GM12878 (cell line): ENCODE results near the gene CD72. TPM values are rescaled to one million over a fixed set of nuclear protein-coding genes. Genes with fewer than 3 reads are reported as not detected.

Source experiments
- CUX1 ChIP-seq: IDR thresholded peaks from 2 replicates; pipeline ENCODE4 v1.6.1; 2012; ENCODE audit warnings: improper control_type of control experiment, low read depth, low read length; ENCODE audit not compliant: insufficient replicate concordance
- MTA3 ChIP-seq: IDR thresholded peaks from 2 replicates; pipeline ENCODE4 v1.6.1; 2012; ENCODE audit warnings: low read length, inconsistent platforms, borderline replicate concordance
- MXI1 ChIP-seq: fragments of 150-350 bp; IDR thresholded peaks from 2 replicates; pipeline ENCODE4 v1.6.1; 2011; ENCODE audit warnings: low read depth, mild to moderate bottlenecking, inconsistent platforms, low read length, improper control_type of control experiment
- NBN ChIP-seq: fragments of 450-650 bp; IDR thresholded peaks from 2 replicates; pipeline ENCODE4 v1.6.1; 2016
- POLR2AphosphoS2 ChIP-seq: IDR thresholded peaks from 2 replicates; pipeline ENCODE4 v1.6.1; 2011; ENCODE audit warnings: low read depth, mild to moderate bottlenecking, low read length, improper control_type of control experiment, moderate library complexity
- PRDM15 ChIP-seq: fragments of 450-650 bp; formaldehyde crosslinking; IDR thresholded peaks from 2 replicates; pipeline ENCODE4 v1.4.0; 2020; ENCODE audit warnings: mild to moderate bottlenecking, moderate library complexity
- RAD51 ChIP-seq: fragments of 450-650 bp; IDR thresholded peaks from 2 replicates; pipeline ENCODE4 v1.6.1; 2016; ENCODE audit warnings: moderate library complexity, mild to moderate bottlenecking, inconsistent platforms
- RBBP5 ChIP-seq: fragments of 200-600 bp; sonication (generic); conservative IDR thresholded peaks from 2 replicates; pipeline ENCODE4 v1.6.1; 2016
- REST ChIP-seq: IDR thresholded peaks from 2 replicates; pipeline ENCODE4 v1.6.1; 2012; ENCODE audit warnings: mild to moderate bottlenecking, low read depth, low read length
- SPI1 ChIP-seq: IDR thresholded peaks from 2 replicates; pipeline ENCODE4 v1.6.1; 2011; ENCODE audit warnings: low read depth, mild to moderate bottlenecking, low read length, moderate library complexity, borderline replicate concordance; ENCODE audit not compliant: insufficient read depth
- ZNF592 ChIP-seq: fragments of 450-650 bp; IDR thresholded peaks from 2 replicates; pipeline ENCODE4 v1.6.1; 2017; ENCODE audit warnings: mild to moderate bottlenecking, moderate library complexity
- polyA plus RNA-seq, 11 experiments: library from polyadenylated mRNA; depleted of rRNA in 4 of 11; unstranded in 6 of 11; stranded (reverse) in 5 of 11; fragments of >200 nt; fragmentation: Nextera tagmentation in 4 of 11; fragmentation: Illumina TruSeq in 1 of 11; extraction: Ambion mirVana in 4 of 11; extraction: Trizol in 1 of 11; gene quantifications; 1 replicate in 1 of 11; 2 replicates in 10 of 11; pipeline versions ENCODE4 v1.2.1 to v1.2.3, GENCODE V29; 2011 to 2016; ENCODE audit warnings: inconsistent platforms in 2 of 11, missing spikeins in 2 of 11, low read depth in 1 of 11
- total RNA-seq, 4 experiments: library from RNA; depleted of rRNA in 3 of 4; stranded (reverse); fragments of >200 nt in 3 of 4; fragmentation: Illumina TruSeq in 1 of 4; extraction: Trizol in 1 of 4; gene quantifications; 2 replicates each; pipeline versions ENCODE4 v1.2.1 to v1.2.3, GENCODE V29; 2013 to 2021

The CD72 gene
- total and polyA plus RNA-seq, 10 of the 15 experiments (the other 5 are each of a cell fraction or from before 2014, with no cell fraction given), result 2.1 to 14.2 (median 4.4) TPM

GRCh38 chr9:35658137-35658967, 40.1 kb upstream of the CD72 start, which contains the start of gene CCDC107 (continued):
- no peak for TF ChIP-seq ZNF592
- TF ChIP-seq MXI1, result no peak; the same call in 1 of the 2 replicates
- TF ChIP-seq REST, result peak; percentile 62; the same call in 1 of the 2 replicates
- peak; percentile 27; the same call in 1 of the 2 replicates for TF ChIP-seq POLR2AphosphoS2
- no peak for TF ChIP-seq RAD51
- 0 out of 2 replicates have a peak, but pooled peaks have one; percentile 22 for TF ChIP-seq NBN
- no peak for TF ChIP-seq SPI1
- TF ChIP-seq MTA3, result no peak
- TF ChIP-seq RBBP5, result no peak
- no peak for TF ChIP-seq PRDM15 (CRISPR knock-in tag)
- no peak for TF ChIP-seq CUX1
